ENCODE data around the gene ANKRD33B. TPM values are rescaled to one million over a fixed set of nuclear protein-coding genes. Genes with fewer than 3 reads are reported as not detected.

ANKRD33B gene
- total and polyA plus RNA-seq, 11 donors: 0.98 to 33.8 (median 4.9) TPM

DNA sequence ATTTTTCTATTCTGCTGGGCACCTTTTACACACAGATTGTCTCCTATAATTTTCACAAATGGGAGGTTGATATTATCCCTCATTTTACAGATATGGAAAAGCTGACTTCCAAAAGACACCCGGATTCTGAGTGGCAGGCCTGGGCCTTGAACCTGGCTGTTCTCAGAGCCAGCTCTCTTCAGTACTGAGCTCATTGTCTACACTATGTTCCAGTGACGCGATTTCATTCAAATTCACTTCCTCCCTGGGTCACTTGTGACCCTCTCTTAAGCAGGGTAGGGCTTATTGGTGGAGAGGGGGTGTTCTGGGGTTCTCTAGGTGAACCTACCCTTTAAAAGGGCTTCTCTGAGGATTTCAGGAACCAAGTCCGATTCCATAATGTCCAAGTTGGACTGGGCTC lies 70.2 kb downstream of the ANKRD33B start:
- TF ChIP-seq, protein P1, sequence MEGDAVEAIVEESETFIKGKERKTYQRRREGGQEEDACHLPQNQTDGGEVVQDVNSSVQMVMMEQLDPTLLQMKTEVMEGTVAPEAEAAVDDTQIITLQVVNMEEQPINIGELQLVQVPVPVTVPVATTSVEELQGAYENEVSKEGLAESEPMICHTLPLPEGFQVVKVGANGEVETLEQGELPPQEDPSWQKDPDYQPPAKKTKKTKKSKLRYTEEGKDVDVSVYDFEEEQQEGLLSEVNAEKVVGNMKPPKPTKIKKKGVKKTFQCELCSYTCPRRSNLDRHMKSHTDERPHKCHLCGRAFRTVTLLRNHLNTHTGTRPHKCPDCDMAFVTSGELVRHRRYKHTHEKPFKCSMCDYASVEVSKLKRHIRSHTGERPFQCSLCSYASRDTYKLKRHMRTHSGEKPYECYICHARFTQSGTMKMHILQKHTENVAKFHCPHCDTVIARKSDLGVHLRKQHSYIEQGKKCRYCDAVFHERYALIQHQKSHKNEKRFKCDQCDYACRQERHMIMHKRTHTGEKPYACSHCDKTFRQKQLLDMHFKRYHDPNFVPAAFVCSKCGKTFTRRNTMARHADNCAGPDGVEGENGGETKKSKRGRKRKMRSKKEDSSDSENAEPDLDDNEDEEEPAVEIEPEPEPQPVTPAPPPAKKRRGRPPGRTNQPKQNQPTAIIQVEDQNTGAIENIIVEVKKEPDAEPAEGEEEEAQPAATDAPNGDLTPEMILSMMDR (IDR thresholded peaks at IDR 0.05): no peak
- no peak for TF ChIP-seq POLR2A (IDR thresholded peaks at IDR 0.05)
- no peak for DNase-seq
- peak in 1 of 4 donors; percentile 46 for ATAC-seq
- 70 to 80% (median 74%) methylated on average over 4 of the region's 4 CpGs for WGBS, 4 donors
- Histone ChIP-seq H3K27me3 (no peaks in the 10 kb centered on the region), H3K4me3 (no peak overlapping the region), H3K27ac (no peak overlapping the region), H3K4me1 (peaks cover 0 to 53% (median 0%) of the 10 kb centered on the region in 12 donors), H3K9me3 (no peaks in the 10 kb centered on the region), H3K36me3 (peaks cover 0 to 7% (median 0%) of the 10 kb centered on the region in 9 donors)
- intact Hi-C loops (cut with DNase I): loop anchor here in 1 of 10 donors (10.0 kb wide), 1 partner anchor 349 kb away; no protein-coding TSS in a partner anchor

DNA sequence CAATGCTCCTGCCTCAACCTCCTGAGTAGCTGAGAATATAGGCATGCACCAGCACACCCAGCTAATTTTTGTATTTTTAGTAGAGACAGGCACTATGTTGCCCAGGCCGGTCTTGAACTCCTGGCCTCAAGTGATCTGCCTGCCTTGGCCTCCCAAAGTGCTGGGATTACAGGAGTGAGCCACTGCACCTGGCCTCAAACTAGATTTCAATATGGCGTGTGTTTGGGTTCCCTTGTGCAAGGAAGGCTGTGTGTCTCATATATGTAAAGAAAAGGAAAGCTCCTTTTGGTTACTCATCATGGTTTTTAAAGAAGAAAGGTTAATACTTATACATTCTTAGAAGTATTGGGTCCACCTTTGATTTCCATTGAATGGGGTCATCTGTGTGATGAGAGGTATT lies 70.7 kb downstream of the ANKRD33B start:
- intact Hi-C loops (cut with DNase I): loop anchor here in 1 of 10 donors (10.0 kb wide), 1 partner anchor 350 kb away; no protein-coding TSS in a partner anchor
- Histone ChIP-seq H3K27me3 (no peaks in the 10 kb centered on the region), H3K4me1 (peaks cover 0 to 53% (median 0%) of the 10 kb centered on the region in 12 donors), H3K9me3 (no peaks in the 10 kb centered on the region), H3K36me3 (peaks cover 0 to 7% (median 0%) of the 10 kb centered on the region in 9 donors), H3K27ac (no peak overlapping the region), H3K4me3 (no peak overlapping the region)
- no peak for DNase-seq
- ATAC-seq: no peak
- 64 to 97% (median 95%) methylated on average over 2 of the region's 2 CpGs for WGBS, 4 donors
- TF ChIP-seq, protein P1 (IDR thresholded peaks at IDR 0.05): no peak
- no peak for TF ChIP-seq POLR2A (IDR thresholded peaks at IDR 0.05)

DNA sequence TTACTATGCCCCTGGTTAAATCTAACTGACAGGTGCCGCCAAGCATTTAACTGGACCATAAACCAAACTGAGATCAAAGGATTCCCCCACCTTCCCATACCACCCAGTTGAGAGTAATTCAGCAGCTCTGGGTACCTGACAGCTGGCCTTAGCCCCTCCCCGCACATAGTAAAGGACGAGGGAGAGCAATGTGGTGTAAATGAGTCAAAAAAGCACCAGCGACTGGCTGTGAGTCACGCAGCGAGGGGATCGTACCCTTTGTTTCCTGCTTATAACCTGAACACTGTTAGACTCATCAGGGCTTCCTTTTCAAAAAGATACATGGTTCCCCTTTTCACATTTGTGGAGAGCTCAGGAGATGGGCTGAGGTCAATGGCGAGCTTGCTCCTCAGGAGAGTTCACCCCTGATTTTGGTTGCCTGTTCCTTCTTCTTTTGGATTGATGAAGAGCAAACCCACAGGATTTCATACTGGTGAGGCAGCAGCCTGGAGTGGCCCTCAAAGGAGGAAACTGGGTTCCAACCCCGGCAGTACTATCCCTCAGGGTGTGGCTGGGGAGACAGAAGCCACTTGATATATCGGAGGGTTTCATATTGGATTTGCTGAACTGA lies 71.5 kb downstream of the ANKRD33B start:
- TF ChIP-seq, protein P1 (IDR thresholded peaks at IDR 0.05): no peak
- no peak for TF ChIP-seq POLR2A (IDR thresholded peaks at IDR 0.05)
- 76 to 88% (median 82%) methylated on average over 10 of the region's 10 CpGs for WGBS, 4 donors
- Histone ChIP-seq H3K27me3 (no peaks in the 10 kb centered on the region), H3K4me1 (peaks cover 0 to 53% (median 0%) of the 10 kb centered on the region in 12 donors), H3K9me3 (peaks cover 0 to 4% (median 0%) of the 10 kb centered on the region in 12 donors), H3K4me3 (no peak overlapping the region), H3K36me3 (peaks cover 0 to 7% (median 0%) of the 10 kb centered on the region in 9 donors), H3K27ac (no peak overlapping the region)
- DNase-seq: no peak
- intact Hi-C loops (cut with DNase I): loop anchor here in 1 of 10 donors (10.0 kb wide), 1 partner anchor 351 kb away; no protein-coding TSS in a partner anchor
- ATAC-seq: peak in 1 of 4 donors; percentile 21

DNA sequence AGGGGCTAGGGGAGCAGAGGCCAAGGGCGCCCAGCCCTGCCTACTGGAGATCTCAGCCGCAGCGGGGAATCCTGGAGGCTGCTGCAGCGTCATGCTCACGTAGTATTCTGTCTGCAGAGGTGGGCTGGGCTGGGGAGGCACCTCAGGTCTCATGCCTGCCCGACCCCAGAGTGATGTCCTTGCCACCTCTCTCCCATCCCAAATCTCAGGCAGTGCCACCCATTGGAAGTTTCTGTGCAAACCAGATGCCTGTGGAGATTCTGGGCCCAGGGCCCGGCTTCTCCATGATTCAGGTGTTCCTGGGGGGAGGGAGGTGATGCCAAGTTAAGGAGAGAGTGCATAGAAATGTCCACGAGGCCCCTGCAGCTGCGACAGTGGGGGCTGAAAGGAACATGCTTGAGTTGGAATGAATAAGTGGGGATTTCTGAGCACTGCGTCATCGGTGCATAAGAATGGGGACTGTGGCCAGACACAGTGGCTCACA lies 72.0 kb downstream of the ANKRD33B start:
- ATAC-seq (no peak), DNase-seq (no peak)
- H3K27ac ChIP-seq: no peak overlapping the region
- intact Hi-C loops (cut with DNase I): loop anchor here in 1 of 10 donors (10.0 kb wide), 1 partner anchor 351 kb away; no protein-coding TSS in a partner anchor
- H3K36me3 ChIP-seq: peaks cover 0 to 7% (median 0%) of the 10 kb centered on the region in 9 donors
- no peak for TF ChIP-seq POLR2A (IDR thresholded peaks at IDR 0.05)
- TF ChIP-seq, protein P1 (IDR thresholded peaks at IDR 0.05): no peak
- no peak overlapping the region for H3K4me3 ChIP-seq
- WGBS, 4 donors: 67 to 81% (median 76%) methylated on average over 11 of the region's 11 CpGs
- peaks cover 0 to 52% (median 0%) of the 10 kb centered on the region in 12 donors for H3K4me1 ChIP-seq
- no peaks in the 10 kb centered on the region for H3K27me3 ChIP-seq
- H3K9me3 ChIP-seq: peaks cover 0 to 4% (median 0%) of the 10 kb centered on the region in 12 donors

All from heart left ventricle (tissue), 16 donors.